CD14-positive monocyte (primary cell): Measurements from ENCODE around the gene DOCK3. TPM values are rescaled to one million over a fixed set of nuclear protein-coding genes. Genes with fewer than 3 reads are reported as not detected.

Source experiments
- DNase-seq, 3 donors: peaks; one replicate each; pipeline ENCODE4 v3.0.0-alpha.2; 2011 to 2022
- H2AFZ ChIP-seq: 2 replicates; pipeline ENCODE4 v1.6.0; 2012; ENCODE audit warnings: mild to moderate bottlenecking, low read depth, low read length, inconsistent platforms; ENCODE audit not compliant: insufficient read depth, poor library complexity, severe bottlenecking
- H3K27ac ChIP-seq, 2 donors: 1 replicate in 1 of 2; 2 replicates in 1 of 2; pipeline ENCODE4 v1.5.1; 2012 to 2013; ENCODE audit warnings: low read length in 2 of 2, control low read depth in 1 of 2, inconsistent platforms in 1 of 2, low read depth in 1 of 2, mild to moderate bottlenecking in 1 of 2
- H3K27me3 ChIP-seq, 2 donors: one replicate each; pipeline versions ENCODE4 v1.6.0 to v1.6.1; 2011 to 2013; ENCODE audit warnings: low read length in 2 of 2; ENCODE audit not compliant: control insufficient read depth in 2 of 2, insufficient read depth in 2 of 2
- H3K36me3 ChIP-seq, 2 donors: replicated peaks in 1 of 2; 1 replicate in 1 of 2; 2 replicates in 1 of 2; pipeline versions ENCODE4 v1.5.1 to v1.6.1; 2012 to 2013; ENCODE audit warnings: low read length in 2 of 2, control low read depth in 1 of 2, inconsistent platforms in 1 of 2, mild to moderate bottlenecking in 1 of 2; ENCODE audit not compliant: insufficient read depth in 2 of 2, control insufficient read depth in 1 of 2
- H3K4me1 ChIP-seq, 2 donors: 1 replicate in 1 of 2; 2 replicates in 1 of 2; pipeline versions ENCODE4 v1.5.1 to v1.6.1; 2012 to 2013; ENCODE audit warnings: low read length in 2 of 2, control low read depth in 1 of 2, inconsistent platforms in 1 of 2, mild to moderate bottlenecking in 1 of 2, moderate library complexity in 1 of 2; ENCODE audit not compliant: insufficient read depth in 2 of 2, control insufficient read depth in 1 of 2
- H3K4me2 ChIP-seq: replicated peaks from 2 replicates; pipeline ENCODE3; 2012; ENCODE audit warnings: low read length, moderate library complexity, mild to moderate bottlenecking; ENCODE audit not compliant: poor library complexity, severe bottlenecking; ENCODE audit errors: extremely low read depth
- H3K4me3 ChIP-seq, 3 experiments: fragments of 200-600 bp in 1 of 3; sonication (generic) in 1 of 3; replicated peaks in 1 of 3; 1 replicate in 2 of 3; 2 replicates in 1 of 3; pipeline ENCODE4 v1.5.1; 2011 to 2013; ENCODE audit warnings: low read length in 3 of 3, mild to moderate bottlenecking in 3 of 3, control low read depth in 2 of 3, low read depth in 2 of 3, inconsistent platforms in 1 of 3, moderate library complexity in 1 of 3
- H3K79me2 ChIP-seq: 2 replicates; pipeline ENCODE4 v1.6.0; 2012; ENCODE audit warnings: mild to moderate bottlenecking, control low read depth, inconsistent platforms, low read length, moderate library complexity; ENCODE audit not compliant: insufficient read depth
- H3K9ac ChIP-seq: 2 replicates; pipeline ENCODE4 v1.6.0; 2017; ENCODE audit warnings: low read length, mild to moderate bottlenecking; ENCODE audit not compliant: insufficient read depth, poor library complexity, severe bottlenecking
- H3K9me3 ChIP-seq, 2 donors: replicated peaks in 1 of 2; 1 replicate in 1 of 2; 2 replicates in 1 of 2; pipeline versions ENCODE4 v1.5.1 to v1.6.1; 2012 to 2013; ENCODE audit warnings: low read length in 2 of 2, control low read depth in 1 of 2; ENCODE audit not compliant: control insufficient read depth in 1 of 2, insufficient read depth in 1 of 2
- H4K20me1 ChIP-seq: 2 replicates; pipeline ENCODE4 v1.6.0; 2012; ENCODE audit warnings: mild to moderate bottlenecking, low read length, control low read depth, moderate library complexity; ENCODE audit not compliant: insufficient read depth
- H3K27ac Mint-ChIP-seq, 7 donors: one replicate each; pipeline ENCODE4 v1.8.0; 2020; ENCODE audit warnings: mild to moderate bottlenecking in 7 of 7, mixed read lengths in 7 of 7, moderate library complexity in 6 of 7, inconsistent platforms in 2 of 7
- H3K27me3 Mint-ChIP-seq, 3 donors: one replicate each; pipeline ENCODE4 v1.8.0; 2021 to 2022; ENCODE audit warnings: low read depth in 3 of 3, mild to moderate bottlenecking in 3 of 3, mixed read lengths in 3 of 3, moderate library complexity in 3 of 3, inconsistent platforms in 1 of 3
- H3K36me3 Mint-ChIP-seq, 2 donors: one replicate each; pipeline ENCODE4 v1.8.0; 2020; ENCODE audit warnings: mixed read lengths in 2 of 2, inconsistent platforms in 1 of 2, mild to moderate bottlenecking in 1 of 2
- H3K4me1 Mint-ChIP-seq: one replicate; pipeline ENCODE4 v1.8.0; 2020; ENCODE audit warnings: mild to moderate bottlenecking, mixed read lengths
- H3K4me3 Mint-ChIP-seq, 2 donors: one replicate each; pipeline ENCODE4 v1.8.0; 2020; ENCODE audit warnings: mild to moderate bottlenecking in 2 of 2, mixed read lengths in 2 of 2, moderate library complexity in 1 of 2
- H3K9me3 Mint-ChIP-seq, 7 donors: one replicate each; pipeline ENCODE4 v1.8.0; 2020 to 2022; ENCODE audit warnings: mixed read lengths in 7 of 7, mild to moderate bottlenecking in 6 of 7, moderate library complexity in 6 of 7, inconsistent platforms in 2 of 7
- CTCF ChIP-seq: fragments of 200-600 bp; IDR thresholded peaks from one replicate; pipeline ENCODE4 v1.8.0; 2022; ENCODE audit warnings: antibody characterized with exemption, mild to moderate bottlenecking
- WGBS: methylation state at CpG from one replicate; pipeline ENCODE4 v1.1.5; 2013; ENCODE audit warnings: missing lambda C conversion rate; ENCODE audit not compliant: insufficient coverage; 5-methylcytosine and 5-hydroxymethylcytosine counted together
- intact Hi-C, 2 donors: fragments of 100-400 bp; cut with micrococcal nuclease; formaldehyde crosslinking; loops; one replicate each; pipeline versions ENCODE4 v1.15.0 to v1.15.1; 2023
- polyA plus RNA-seq, 3 donors: library from polyadenylated mRNA; depleted of rRNA in 1 of 3; unstranded in 2 of 3; stranded (reverse) in 1 of 3; fragments of 300-500 nt in 2 of 3; fragments of >200 nt in 1 of 3; fragmentation: Illumina TruSeq in 2 of 3; gene quantifications; 1 replicate in 2 of 3; 2 replicates in 1 of 3; pipeline ENCODE4 v1.2.3, GENCODE V29; 2012 to 2021

The DOCK3 gene
- polyA plus RNA-seq, 3 donors: 0.03 TPM; not detected in 1

DNA sequence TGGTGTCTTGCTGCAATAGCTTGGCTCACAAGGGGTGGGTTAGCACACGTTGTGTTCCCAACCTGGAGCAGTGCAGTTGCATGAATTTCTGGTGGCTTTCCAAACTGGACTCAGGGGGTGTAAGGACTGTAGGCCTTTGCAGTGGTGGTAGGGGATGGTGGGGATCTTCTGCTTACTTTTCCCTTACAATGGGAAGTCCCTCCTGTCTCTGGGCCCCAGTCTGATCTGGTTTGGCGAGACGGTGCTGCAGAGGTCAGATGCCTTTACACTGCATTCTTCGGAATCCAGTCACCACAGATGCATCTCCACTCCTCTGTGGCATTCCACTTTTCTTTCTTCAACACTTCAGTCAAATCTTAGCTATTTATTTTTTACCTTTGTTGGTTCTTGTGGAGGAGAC lies 132.1 kb downstream of the DOCK3 start:
- H3K4me1 ChIP-seq: no peaks in the 10 kb centered on the region
- H4K20me1 ChIP-seq: no peaks in the 10 kb centered on the region
- Mint-ChIP-seq H3K4me3 (no peak overlapping the region), H3K9me3 (peaks cover 22 to 37% (median 31%) of the 10 kb centered on the region in 7 donors), H3K4me1 (no peaks in the 10 kb centered on the region), H3K36me3 (no peaks in the 10 kb centered on the region), H3K27ac (no peak overlapping the region), H3K27me3 (peaks cover 2 to 6% (median 2%) of the 10 kb centered on the region in 3 donors)
- no peak overlapping the region for H3K9ac ChIP-seq
- 100% methylated on average over 3 of the region's 4 CpGs for WGBS
- H3K27me3 ChIP-seq: no peaks in the 10 kb centered on the region
- no peak for TF ChIP-seq CTCF
- intact Hi-C loops: no loop called here
- H3K9me3 ChIP-seq: peaks cover 18 to 25% of the 10 kb centered on the region in 2 donors
- no peak overlapping the region for H2AFZ ChIP-seq
- H3K36me3 ChIP-seq: no peaks in the 10 kb centered on the region
- H3K79me2 ChIP-seq: no peaks in the 10 kb centered on the region
- H3K4me2 ChIP-seq: no peak overlapping the region
- no peak for DNase-seq
- no peak overlapping the region for H3K27ac ChIP-seq
- H3K4me3 ChIP-seq: no peak overlapping the region

DNA sequence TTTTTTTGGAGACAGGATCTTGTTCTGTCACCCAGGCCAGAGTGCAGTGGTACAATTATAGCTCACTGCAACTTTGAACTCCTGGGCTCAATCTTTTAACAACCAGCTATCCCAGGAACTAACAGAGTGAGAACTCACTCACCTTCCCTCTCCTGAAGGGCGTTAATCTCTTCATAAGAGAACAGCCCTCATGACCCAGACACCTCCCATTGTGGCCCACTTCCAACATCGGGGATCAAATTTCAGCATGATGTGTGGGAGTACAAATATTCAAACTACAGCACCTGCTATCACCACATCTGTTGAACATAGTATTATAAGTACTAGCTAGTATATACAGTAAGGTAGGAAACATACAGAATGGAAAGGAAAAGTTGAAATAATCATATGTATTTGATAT lies 132.5 kb downstream of the DOCK3 start:
- intact Hi-C loops: no loop called here
- Mint-ChIP-seq H3K4me1 (no peaks in the 10 kb centered on the region), H3K4me3 (no peak overlapping the region), H3K27ac (no peak overlapping the region), H3K27me3 (peaks cover 2 to 6% (median 2%) of the 10 kb centered on the region in 3 donors), H3K36me3 (no peaks in the 10 kb centered on the region), H3K9me3 (peaks cover 19 to 34% (median 28%) of the 10 kb centered on the region in 7 donors)
- WGBS: no CpG with 5 or more reads among the region's 2 CpGs
- no peak for DNase-seq
- no peak overlapping the region for H2AFZ ChIP-seq
- H3K9me3 ChIP-seq: peaks cover 16 to 25% of the 10 kb centered on the region in 2 donors
- no peak overlapping the region for H3K4me3 ChIP-seq
- no peaks in the 10 kb centered on the region for H3K36me3 ChIP-seq
- H3K4me1 ChIP-seq: no peaks in the 10 kb centered on the region
- H4K20me1 ChIP-seq: no peaks in the 10 kb centered on the region
- no peak for TF ChIP-seq CTCF
- no peaks in the 10 kb centered on the region for H3K27me3 ChIP-seq
- H3K9ac ChIP-seq: no peak overlapping the region
- H3K4me2 ChIP-seq: no peak overlapping the region
- H3K27ac ChIP-seq: no peak overlapping the region
- no peaks in the 10 kb centered on the region for H3K79me2 ChIP-seq
